ENCODE measurements around the gene CYP4F2.
"Not testable (repeated sequence)": the region's sequence is repeated elsewhere in the genome, so short reads cannot be mapped to it uniquely, and the experiment has no call there.

The CYP4F2 gene

DNA sequence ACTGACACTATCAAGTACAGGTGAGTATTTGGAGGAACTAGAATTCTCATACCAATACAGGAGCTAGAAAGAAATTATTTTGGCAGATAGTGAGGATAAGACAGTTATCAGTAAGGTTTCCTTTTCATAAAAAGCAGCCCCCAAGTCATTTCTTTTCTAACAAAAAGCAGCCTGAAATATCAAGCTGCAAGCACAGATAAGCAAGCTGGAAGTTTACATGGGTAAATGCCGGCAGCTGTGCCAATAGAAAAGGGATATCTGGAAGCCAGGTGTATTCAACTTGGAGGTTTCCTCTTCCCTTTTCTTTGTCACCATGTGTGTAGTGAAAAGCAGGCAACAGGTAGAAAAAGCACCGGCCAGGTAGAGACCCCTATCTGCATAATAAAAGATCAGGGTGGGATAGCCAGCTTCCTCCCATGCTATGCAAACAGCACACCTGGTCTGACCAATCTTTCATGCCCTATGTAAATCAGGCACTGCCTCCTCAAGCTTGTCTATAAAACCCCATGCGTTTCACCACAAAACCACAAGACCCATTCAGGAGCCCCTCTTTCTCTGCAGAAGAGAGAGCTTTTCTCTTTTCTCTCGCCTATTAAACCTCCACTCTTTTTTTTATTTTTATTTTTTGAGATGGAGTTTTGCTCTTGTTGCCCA, 22.9 kb downstream of the CYP4F2 start:
- Histone ChIP-seq H3K36me3 (ENCODE audit: insufficient read depth, low read length) (no peaks in the 10 kb centered on the region), H3K4me3 (ENCODE audit: low read length) (no peak overlapping the region), H3K9ac (ENCODE audit: low read depth, low read length) (no peak overlapping the region), H3K27me3 (ENCODE audit: insufficient read depth, low read length) (no peaks in the 10 kb centered on the region), H3K27ac (ENCODE audit: low read depth, low read length) (no peak overlapping the region), H3K4me1 (ENCODE audit: insufficient read depth, low read length) (no peaks in the 10 kb centered on the region), H3K9me3 (ENCODE audit: insufficient read depth, low read depth, low read length) (peaks cover 82% of the 10 kb centered on the region)
- 75% methylated on average over 3 of the region's 4 CpGs for WGBS

DNA sequence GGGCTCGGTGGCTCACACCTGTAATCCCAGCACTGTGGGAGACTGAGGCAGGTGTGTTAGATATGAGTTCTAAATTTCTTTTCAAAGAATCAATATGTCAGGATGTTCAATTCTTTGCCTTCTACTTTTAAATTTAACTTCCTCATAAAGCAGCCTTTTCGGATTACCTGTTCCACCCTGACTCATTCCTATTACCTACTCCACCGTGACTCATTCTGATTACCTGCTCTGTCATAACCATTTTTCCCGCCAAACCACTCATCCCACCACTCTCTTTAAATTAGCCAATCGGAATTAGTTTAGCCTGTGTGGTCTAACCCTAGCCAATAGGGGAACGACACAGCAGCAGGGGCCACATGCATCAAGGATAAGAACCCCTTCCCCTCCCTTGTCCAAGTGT, 24.1 kb downstream of the CYP4F2 start:
- peaks cover 81% of the 10 kb centered on the region for H3K9me3 ChIP-seq (ENCODE audit: insufficient read depth, low read depth, low read length)
- not testable (repeated sequence) for H3K27ac ChIP-seq (ENCODE audit: low read depth, low read length); H3K4me3 ChIP-seq (ENCODE audit: low read length); H3K27me3 ChIP-seq (ENCODE audit: insufficient read depth, low read length); H3K4me1 ChIP-seq (ENCODE audit: insufficient read depth, low read length); H3K9ac ChIP-seq (ENCODE audit: low read depth, low read length); H3K36me3 ChIP-seq (ENCODE audit: insufficient read depth, low read length)
- 80% methylated on average over 6 of the region's 6 CpGs for WGBS

DNA sequence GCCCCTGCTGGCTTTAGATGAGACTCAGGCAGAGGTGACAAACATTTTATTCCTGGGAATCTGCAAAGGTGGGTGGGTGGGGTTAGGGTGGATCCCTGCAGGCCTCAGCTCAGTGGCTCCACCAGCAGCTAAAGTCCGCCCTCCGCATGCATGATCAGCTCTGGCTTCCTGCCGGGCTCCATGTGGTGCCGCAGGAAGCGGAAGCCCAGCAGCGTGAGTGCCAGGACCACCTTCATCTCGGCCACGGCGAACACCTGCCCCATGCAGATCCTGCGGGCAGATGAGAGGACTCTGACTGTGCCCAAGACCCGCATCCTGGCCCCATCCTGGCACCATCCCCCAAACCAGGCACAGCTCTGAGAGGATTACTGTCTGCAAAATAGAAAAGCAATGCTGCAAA, 26.3 kb downstream of the CYP4F2 start:
- Histone ChIP-seq H3K27me3 (ENCODE audit: insufficient read depth, low read length) (no peaks in the 10 kb centered on the region), H3K4me1 (ENCODE audit: insufficient read depth, low read length) (no peaks in the 10 kb centered on the region), H3K4me3 (ENCODE audit: low read length) (no peak overlapping the region), H3K9me3 (ENCODE audit: insufficient read depth, low read depth, low read length) (peaks cover 77% of the 10 kb centered on the region), H3K27ac (ENCODE audit: low read depth, low read length) (no peak overlapping the region), H3K36me3 (ENCODE audit: insufficient read depth, low read length) (no peaks in the 10 kb centered on the region), H3K9ac (ENCODE audit: low read depth, low read length) (no peak overlapping the region)
- 90% methylated on average over 11 of the region's 11 CpGs for WGBS

DNA sequence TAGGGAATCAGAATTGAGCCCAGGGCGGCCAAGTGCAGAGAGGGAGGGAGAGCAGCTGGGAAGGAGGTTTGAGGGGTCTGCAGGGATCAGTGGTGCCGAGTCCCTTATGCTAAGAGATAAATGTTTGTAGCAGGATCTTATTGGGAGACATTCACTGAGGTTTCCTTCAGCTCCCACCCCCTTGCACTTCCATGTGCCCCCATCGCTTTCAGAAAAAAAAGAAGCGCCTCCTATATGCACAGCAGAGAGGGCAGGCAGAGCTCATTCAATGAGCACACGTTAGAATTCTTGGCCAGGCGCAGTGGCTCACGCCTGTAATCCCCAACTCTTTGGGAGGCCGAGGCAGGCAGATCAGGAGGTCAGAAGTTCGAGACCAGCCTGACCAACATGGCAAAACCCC, 28.0 kb downstream of the CYP4F2 start:
- WGBS, result 73% methylated on average over 9 of the region's 9 CpGs
- H3K36me3 ChIP-seq (ENCODE audit: insufficient read depth, low read length), result no peaks in the 10 kb centered on the region
- peaks cover 80% of the 10 kb centered on the region for H3K9me3 ChIP-seq (ENCODE audit: insufficient read depth, low read depth, low read length)
- H3K27ac ChIP-seq (ENCODE audit: low read depth, low read length), result no peak overlapping the region
- H3K9ac ChIP-seq (ENCODE audit: low read depth, low read length), result no peak overlapping the region
- H3K4me3 ChIP-seq (ENCODE audit: low read length), result no peak overlapping the region
- H3K27me3 ChIP-seq (ENCODE audit: insufficient read depth, low read length), result no peaks in the 10 kb centered on the region
- H3K4me1 ChIP-seq (ENCODE audit: insufficient read depth, low read length), result no peaks in the 10 kb centered on the region

GRCh38 chr19:15869109-15869555, 28.7 kb downstream of the CYP4F2 start:
- Histone ChIP-seq H3K27me3 (ENCODE audit: insufficient read depth, low read length) (no peaks in the 10 kb centered on the region), H3K4me1 (ENCODE audit: insufficient read depth, low read length) (no peaks in the 10 kb centered on the region), H3K27ac (ENCODE audit: low read depth, low read length) (no peak overlapping the region), H3K4me3 (ENCODE audit: low read length) (no peak overlapping the region), H3K9me3 (ENCODE audit: insufficient read depth, low read depth, low read length) (peaks cover 79% of the 10 kb centered on the region), H3K36me3 (ENCODE audit: insufficient read depth, low read length) (no peaks in the 10 kb centered on the region), H3K9ac (ENCODE audit: low read depth, low read length) (no peak overlapping the region)
- whole genome bisulfite sequencing, result 61% methylated on average over 3 of the region's 3 CpGs

- Histone ChIP-seq H3K36me3 (ENCODE audit: insufficient read depth, low read length) (no peaks in the 10 kb centered on the region), H3K4me1 (ENCODE audit: insufficient read depth, low read length) (no peaks in the 10 kb centered on the region), H3K9me3 (ENCODE audit: insufficient read depth, low read depth, low read length) (peaks cover 79% of the 10 kb centered on the region), H3K4me3 (ENCODE audit: low read length) (no peak overlapping the region), H3K9ac (ENCODE audit: low read depth, low read length) (no peak overlapping the region), H3K27ac (ENCODE audit: low read depth, low read length) (no peak overlapping the region), H3K27me3 (ENCODE audit: insufficient read depth, low read length) (no peaks in the 10 kb centered on the region)
- WGBS, result 55% methylated on average over 5 of the region's 5 CpGs
Measured at GRCh38 chr19:15866636-15867035, 31.2 kb downstream of the CYP4F2 start.

- H3K4me3 ChIP-seq (ENCODE audit: low read length), result no peak overlapping the region
- H3K27ac ChIP-seq (ENCODE audit: low read depth, low read length), result no peak overlapping the region
- H3K9me3 ChIP-seq (ENCODE audit: insufficient read depth, low read depth, low read length), result peaks cover 79% of the 10 kb centered on the region
- no peaks in the 10 kb centered on the region for H3K27me3 ChIP-seq (ENCODE audit: insufficient read depth, low read length)
- H3K4me1 ChIP-seq (ENCODE audit: insufficient read depth, low read length), result no peaks in the 10 kb centered on the region
- H3K9ac ChIP-seq (ENCODE audit: low read depth, low read length), result no peak overlapping the region
- no peaks in the 10 kb centered on the region for H3K36me3 ChIP-seq (ENCODE audit: insufficient read depth, low read length)
- WGBS, result 77% methylated on average over 5 of the region's 5 CpGs
Measured at GRCh38 chr19:15864824-15865223, 33.0 kb downstream of the CYP4F2 start.

GRCh38 chr19:15863272-15863671, 34.6 kb downstream of the CYP4F2 start:
- H3K4me3 ChIP-seq (ENCODE audit: low read length), result no peak overlapping the region
- H3K9me3 ChIP-seq (ENCODE audit: insufficient read depth, low read depth, low read length), result peaks cover 78% of the 10 kb centered on the region
- 89% methylated on average over 8 of the region's 8 CpGs for WGBS

DNA sequence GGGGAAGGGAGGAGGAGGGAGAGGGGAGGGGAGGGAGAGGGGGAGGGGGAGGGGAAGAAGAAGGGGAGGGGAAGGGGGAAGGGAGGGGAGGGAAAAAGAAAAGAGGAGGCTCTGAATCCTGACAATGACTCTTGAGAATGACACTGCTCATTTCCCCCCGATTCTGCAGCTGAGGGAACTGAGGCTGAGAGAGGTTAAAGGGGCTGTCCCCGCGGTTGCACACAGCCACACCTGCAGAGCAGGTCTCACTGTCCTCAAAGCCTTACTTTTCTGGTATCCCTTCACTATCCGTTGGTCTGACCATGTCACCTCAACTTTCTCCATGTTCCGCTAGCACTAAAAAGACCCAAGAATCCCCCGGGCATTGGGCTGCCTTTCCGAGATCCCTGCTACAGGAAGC, 35.4 kb downstream of the CYP4F2 start:
- H3K27me3 ChIP-seq (ENCODE audit: insufficient read depth, low read length), result no peaks in the 10 kb centered on the region
- no peak overlapping the region for H3K27ac ChIP-seq (ENCODE audit: low read depth, low read length)
- no peak overlapping the region for H3K9ac ChIP-seq (ENCODE audit: low read depth, low read length)
- peaks cover 80% of the 10 kb centered on the region for H3K9me3 ChIP-seq (ENCODE audit: insufficient read depth, low read depth, low read length)
- H3K36me3 ChIP-seq (ENCODE audit: insufficient read depth, low read length), result no peaks in the 10 kb centered on the region
- H3K4me1 ChIP-seq (ENCODE audit: insufficient read depth, low read length), result no peaks in the 10 kb centered on the region
- no peak overlapping the region for H3K4me3 ChIP-seq (ENCODE audit: low read length)
- WGBS, result 72% methylated on average over 7 of the region's 7 CpGs

More at GRCh38 chr19:15863272-15863671, 34.6 kb downstream of the CYP4F2 start:
- no peak overlapping the region for H3K27ac ChIP-seq (ENCODE audit: low read depth, low read length)
- H3K27me3 ChIP-seq (ENCODE audit: insufficient read depth, low read length), result no peaks in the 10 kb centered on the region
- H3K36me3 ChIP-seq (ENCODE audit: insufficient read depth, low read length), result no peaks in the 10 kb centered on the region
- H3K4me1 ChIP-seq (ENCODE audit: insufficient read depth, low read length), result no peaks in the 10 kb centered on the region
- no peak overlapping the region for H3K9ac ChIP-seq (ENCODE audit: low read depth, low read length)

GRCh38 chr19:15860522-15860921, 37.4 kb downstream of the CYP4F2 start:
- no peak overlapping the region for H3K27ac ChIP-seq (ENCODE audit: low read depth, low read length)
- WGBS, result 69% methylated on average over 5 of the region's 6 CpGs
- H3K9me3 ChIP-seq (ENCODE audit: insufficient read depth, low read depth, low read length), result peaks cover 69% of the 10 kb centered on the region
- no peak overlapping the region for H3K4me3 ChIP-seq (ENCODE audit: low read length)
- no peaks in the 10 kb centered on the region for H3K4me1 ChIP-seq (ENCODE audit: insufficient read depth, low read length)
- H3K27me3 ChIP-seq (ENCODE audit: insufficient read depth, low read length), result no peaks in the 10 kb centered on the region
- no peak overlapping the region for H3K9ac ChIP-seq (ENCODE audit: low read depth, low read length)
- H3K36me3 ChIP-seq (ENCODE audit: insufficient read depth, low read length), result no peaks in the 10 kb centered on the region

GRCh38 chr19:15859187-15859586, 38.7 kb downstream of the CYP4F2 start:
- Histone ChIP-seq H3K4me1 (ENCODE audit: insufficient read depth, low read length) (no peaks in the 10 kb centered on the region), H3K36me3 (ENCODE audit: insufficient read depth, low read length) (no peaks in the 10 kb centered on the region), H3K4me3 (ENCODE audit: low read length) (no peak overlapping the region), H3K9ac (ENCODE audit: low read depth, low read length) (no peak overlapping the region), H3K27ac (ENCODE audit: low read depth, low read length) (no peak overlapping the region), H3K27me3 (ENCODE audit: insufficient read depth, low read length) (no peaks in the 10 kb centered on the region), H3K9me3 (ENCODE audit: insufficient read depth, low read depth, low read length) (peaks cover 64% of the 10 kb centered on the region)
- 72% methylated on average over 6 of the region's 6 CpGs for WGBS

DNA sequence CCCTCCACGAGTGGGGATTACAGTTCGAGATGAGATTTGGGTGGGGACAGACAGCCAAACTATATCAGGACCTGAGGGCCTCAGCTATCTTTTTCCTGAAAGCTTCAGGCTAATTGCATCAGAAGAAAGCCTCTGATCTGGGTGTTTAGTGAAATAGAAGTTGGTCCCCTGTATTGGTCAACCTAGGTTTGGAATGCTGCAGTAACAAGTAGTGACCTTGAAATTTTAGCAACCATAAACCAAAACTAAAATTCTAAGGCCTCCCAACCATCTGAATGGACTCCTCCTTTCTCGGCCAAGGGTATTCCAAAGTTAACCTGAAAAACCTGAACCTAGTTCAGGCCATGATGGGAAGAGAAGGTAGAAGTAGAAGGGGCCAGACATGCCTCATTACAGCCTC, 47.5 kb downstream of the CYP4F2 start:
- WGBS, result 58% methylated on average over 2 of the region's 3 CpGs
- no peak overlapping the region for H3K4me3 ChIP-seq (ENCODE audit: low read length)
- H3K9ac ChIP-seq (ENCODE audit: low read depth, low read length), result no peak overlapping the region
- no peaks in the 10 kb centered on the region for H3K27me3 ChIP-seq (ENCODE audit: insufficient read depth, low read length)
- no peaks in the 10 kb centered on the region for H3K36me3 ChIP-seq (ENCODE audit: insufficient read depth, low read length)
- peaks cover 74% of the 10 kb centered on the region for H3K9me3 ChIP-seq (ENCODE audit: insufficient read depth, low read depth, low read length)
- H3K27ac ChIP-seq (ENCODE audit: low read depth, low read length), result no peak overlapping the region
- no peaks in the 10 kb centered on the region for H3K4me1 ChIP-seq (ENCODE audit: insufficient read depth, low read length)

All from HUES64 (cell line).